ENCODE data around the gene RAPGEF1. TPM values are rescaled to one million over a fixed set of nuclear protein-coding genes. Genes with fewer than 3 reads are reported as not detected.

The RAPGEF1 gene
- polyA plus RNA-seq, 1 donor from 2014 or later = 23.6 TPM

DNA sequence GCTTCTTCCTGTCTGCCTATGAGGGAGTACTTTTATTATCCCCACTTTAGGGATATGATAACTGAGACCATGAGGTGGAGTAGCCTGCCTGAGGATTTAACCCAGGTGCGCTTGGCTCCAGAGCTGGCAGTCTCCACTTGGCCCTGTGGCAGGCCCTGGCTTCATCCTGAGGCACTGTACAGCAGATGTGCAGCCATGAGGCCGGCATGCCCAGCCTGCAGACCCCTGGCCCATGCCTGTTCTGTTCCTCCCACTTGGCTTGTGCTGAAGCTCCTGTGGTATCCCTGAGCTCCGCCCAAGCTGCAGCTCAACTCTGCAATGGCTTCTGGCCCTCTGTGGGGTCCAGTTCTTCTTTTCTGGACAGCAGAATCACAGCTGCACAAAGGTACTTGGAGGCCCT is 31.8 kb upstream of the RAPGEF1 start:
- Histone ChIP-seq H4K20me1 (ENCODE audit: insufficient read depth) (no peaks in the 10 kb centered on the region), H3K36me3 (ENCODE audit: insufficient read depth, low read length) (no peaks in the 10 kb centered on the region), H3K9me2 (ENCODE audit: insufficient read depth, low read length) (no peaks in the 10 kb centered on the region), H3K4me2 (ENCODE audit: low read length) (no peak overlapping the region), H3F3A (ENCODE audit: insufficient read depth, low read length, poor library complexity, severe bottlenecking) (no peaks in the 10 kb centered on the region), H3K27ac (ENCODE audit: low read length) (no peak overlapping the region), H3K4me3 (ENCODE audit: low read length) (no peak overlapping the region), H3K9me3 (ENCODE audit: low read length) (no peaks in the 10 kb centered on the region), H3K9ac (ENCODE audit: low read length) (no peak overlapping the region), H3K79me2 (replicated peaks; ENCODE audit: insufficient read depth, low read length) (no peaks in the 10 kb centered on the region), H3K27me3 (ENCODE audit: insufficient read depth, low read depth, low read length) (no peaks in the 10 kb centered on the region), H2AFZ (ENCODE audit: low read depth, low read length) (no peak overlapping the region)
- TF ChIP-seq, protein P1, sequence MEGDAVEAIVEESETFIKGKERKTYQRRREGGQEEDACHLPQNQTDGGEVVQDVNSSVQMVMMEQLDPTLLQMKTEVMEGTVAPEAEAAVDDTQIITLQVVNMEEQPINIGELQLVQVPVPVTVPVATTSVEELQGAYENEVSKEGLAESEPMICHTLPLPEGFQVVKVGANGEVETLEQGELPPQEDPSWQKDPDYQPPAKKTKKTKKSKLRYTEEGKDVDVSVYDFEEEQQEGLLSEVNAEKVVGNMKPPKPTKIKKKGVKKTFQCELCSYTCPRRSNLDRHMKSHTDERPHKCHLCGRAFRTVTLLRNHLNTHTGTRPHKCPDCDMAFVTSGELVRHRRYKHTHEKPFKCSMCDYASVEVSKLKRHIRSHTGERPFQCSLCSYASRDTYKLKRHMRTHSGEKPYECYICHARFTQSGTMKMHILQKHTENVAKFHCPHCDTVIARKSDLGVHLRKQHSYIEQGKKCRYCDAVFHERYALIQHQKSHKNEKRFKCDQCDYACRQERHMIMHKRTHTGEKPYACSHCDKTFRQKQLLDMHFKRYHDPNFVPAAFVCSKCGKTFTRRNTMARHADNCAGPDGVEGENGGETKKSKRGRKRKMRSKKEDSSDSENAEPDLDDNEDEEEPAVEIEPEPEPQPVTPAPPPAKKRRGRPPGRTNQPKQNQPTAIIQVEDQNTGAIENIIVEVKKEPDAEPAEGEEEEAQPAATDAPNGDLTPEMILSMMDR (IDR thresholded peaks at IDR 0.05; ENCODE audit: poor library complexity, severe bottlenecking) = no peak
- TF ChIP-seq RAD21 (conservative IDR thresholded peaks at IDR 0.05) (no peak), SMC3 (conservative IDR thresholded peaks at IDR 0.05; ENCODE audit: poor library complexity) (no peak), POLR2AphosphoS5 (IDR thresholded peaks at IDR 0.05) (no peak), EZH2 (IDR thresholded peaks at IDR 0.05; ENCODE audit: borderline replicate concordance, insufficient read depth, low read length, poor library complexity, severe bottlenecking) (no peak), MXI1 (conservative IDR thresholded peaks at IDR 0.05; ENCODE audit: poor library complexity, severe bottlenecking) (no peak), EP300 (conservative IDR thresholded peaks at IDR 0.05; ENCODE audit: poor library complexity, severe bottlenecking) (no peak), TAF1 (IDR thresholded peaks at IDR 0.05; ENCODE audit: low read depth) (no peak)
- TF ChIP-seq, protein P2, sequence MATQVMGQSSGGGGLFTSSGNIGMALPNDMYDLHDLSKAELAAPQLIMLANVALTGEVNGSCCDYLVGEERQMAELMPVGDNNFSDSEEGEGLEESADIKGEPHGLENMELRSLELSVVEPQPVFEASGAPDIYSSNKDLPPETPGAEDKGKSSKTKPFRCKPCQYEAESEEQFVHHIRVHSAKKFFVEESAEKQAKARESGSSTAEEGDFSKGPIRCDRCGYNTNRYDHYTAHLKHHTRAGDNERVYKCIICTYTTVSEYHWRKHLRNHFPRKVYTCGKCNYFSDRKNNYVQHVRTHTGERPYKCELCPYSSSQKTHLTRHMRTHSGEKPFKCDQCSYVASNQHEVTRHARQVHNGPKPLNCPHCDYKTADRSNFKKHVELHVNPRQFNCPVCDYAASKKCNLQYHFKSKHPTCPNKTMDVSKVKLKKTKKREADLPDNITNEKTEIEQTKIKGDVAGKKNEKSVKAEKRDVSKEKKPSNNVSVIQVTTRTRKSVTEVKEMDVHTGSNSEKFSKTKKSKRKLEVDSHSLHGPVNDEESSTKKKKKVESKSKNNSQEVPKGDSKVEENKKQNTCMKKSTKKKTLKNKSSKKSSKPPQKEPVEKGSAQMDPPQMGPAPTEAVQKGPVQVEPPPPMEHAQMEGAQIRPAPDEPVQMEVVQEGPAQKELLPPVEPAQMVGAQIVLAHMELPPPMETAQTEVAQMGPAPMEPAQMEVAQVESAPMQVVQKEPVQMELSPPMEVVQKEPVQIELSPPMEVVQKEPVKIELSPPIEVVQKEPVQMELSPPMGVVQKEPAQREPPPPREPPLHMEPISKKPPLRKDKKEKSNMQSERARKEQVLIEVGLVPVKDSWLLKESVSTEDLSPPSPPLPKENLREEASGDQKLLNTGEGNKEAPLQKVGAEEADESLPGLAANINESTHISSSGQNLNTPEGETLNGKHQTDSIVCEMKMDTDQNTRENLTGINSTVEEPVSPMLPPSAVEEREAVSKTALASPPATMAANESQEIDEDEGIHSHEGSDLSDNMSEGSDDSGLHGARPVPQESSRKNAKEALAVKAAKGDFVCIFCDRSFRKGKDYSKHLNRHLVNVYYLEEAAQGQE (IDR thresholded peaks at IDR 0.05; ENCODE audit: borderline replicate concordance) = no peak

DNA sequence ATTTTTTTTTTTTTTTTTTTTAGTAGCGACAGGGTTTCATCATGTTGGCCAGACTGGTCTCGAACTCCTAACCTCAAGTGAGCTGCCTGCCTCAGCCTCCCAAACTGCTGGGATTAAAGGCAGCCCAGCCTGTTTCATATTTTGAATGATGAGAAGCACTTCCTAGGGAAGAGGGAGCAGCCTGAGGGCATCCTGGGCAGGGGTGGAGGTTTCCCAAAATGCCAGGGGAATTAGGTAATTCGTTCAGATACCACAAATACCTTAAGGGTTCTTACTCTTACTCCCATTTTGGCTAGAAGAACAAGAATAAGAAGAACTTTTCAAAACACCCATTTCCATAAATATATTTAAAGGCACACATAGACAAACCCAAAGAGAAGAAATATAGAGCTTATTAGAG is 29.5 kb upstream of the RAPGEF1 start:
- no peaks in the 10 kb centered on the region for H3K79me2 ChIP-seq (replicated peaks; ENCODE audit: insufficient read depth, low read length)
- no peak overlapping the region for H2AFZ ChIP-seq (ENCODE audit: low read depth, low read length)
- no peaks in the 10 kb centered on the region for H3K9me2 ChIP-seq (ENCODE audit: insufficient read depth, low read length)
- no peaks in the 10 kb centered on the region for H3K27me3 ChIP-seq (ENCODE audit: insufficient read depth, low read depth, low read length)
- no peaks in the 10 kb centered on the region for H3K9me3 ChIP-seq (ENCODE audit: low read length)
- no peak overlapping the region for H3K4me2 ChIP-seq (ENCODE audit: low read length)
- no peak overlapping the region for H3K27ac ChIP-seq (ENCODE audit: low read length)
- H3K36me3 ChIP-seq (ENCODE audit: insufficient read depth, low read length) = no peaks in the 10 kb centered on the region
- TF ChIP-seq, protein P1 (IDR thresholded peaks at IDR 0.05; ENCODE audit: poor library complexity, severe bottlenecking) = no peak
- TF ChIP-seq SMC3 (conservative IDR thresholded peaks at IDR 0.05; ENCODE audit: poor library complexity) (no peak), EZH2 (IDR thresholded peaks at IDR 0.05; ENCODE audit: borderline replicate concordance, insufficient read depth, low read length, poor library complexity, severe bottlenecking) (no peak), MXI1 (conservative IDR thresholded peaks at IDR 0.05; ENCODE audit: poor library complexity, severe bottlenecking) (no peak), EP300 (conservative IDR thresholded peaks at IDR 0.05; ENCODE audit: poor library complexity, severe bottlenecking) (no peak), TAF1 (IDR thresholded peaks at IDR 0.05; ENCODE audit: low read depth) (no peak), POLR2AphosphoS5 (IDR thresholded peaks at IDR 0.05) (no peak), RAD21 (conservative IDR thresholded peaks at IDR 0.05) (no peak)
- TF ChIP-seq, protein P2 (IDR thresholded peaks at IDR 0.05; ENCODE audit: borderline replicate concordance) = no peak
- H4K20me1 ChIP-seq (ENCODE audit: insufficient read depth) = no peaks in the 10 kb centered on the region
- H3K4me3 ChIP-seq (ENCODE audit: low read length) = no peak overlapping the region
- H3K9ac ChIP-seq (ENCODE audit: low read length) = no peak overlapping the region
- H3F3A ChIP-seq (ENCODE audit: insufficient read depth, low read length, poor library complexity, severe bottlenecking) = no peaks in the 10 kb centered on the region
